Measurements from ENCODE around the gene CCS. TPM values are rescaled to one million over a fixed set of nuclear protein-coding genes. Genes with fewer than 3 reads are reported as not detected.

Gene CCS
- total and polyA plus RNA-seq, 2 of the 4 experiments (the other 2 are of a cell fraction) = 20.1 to 53.0 TPM

DNA sequence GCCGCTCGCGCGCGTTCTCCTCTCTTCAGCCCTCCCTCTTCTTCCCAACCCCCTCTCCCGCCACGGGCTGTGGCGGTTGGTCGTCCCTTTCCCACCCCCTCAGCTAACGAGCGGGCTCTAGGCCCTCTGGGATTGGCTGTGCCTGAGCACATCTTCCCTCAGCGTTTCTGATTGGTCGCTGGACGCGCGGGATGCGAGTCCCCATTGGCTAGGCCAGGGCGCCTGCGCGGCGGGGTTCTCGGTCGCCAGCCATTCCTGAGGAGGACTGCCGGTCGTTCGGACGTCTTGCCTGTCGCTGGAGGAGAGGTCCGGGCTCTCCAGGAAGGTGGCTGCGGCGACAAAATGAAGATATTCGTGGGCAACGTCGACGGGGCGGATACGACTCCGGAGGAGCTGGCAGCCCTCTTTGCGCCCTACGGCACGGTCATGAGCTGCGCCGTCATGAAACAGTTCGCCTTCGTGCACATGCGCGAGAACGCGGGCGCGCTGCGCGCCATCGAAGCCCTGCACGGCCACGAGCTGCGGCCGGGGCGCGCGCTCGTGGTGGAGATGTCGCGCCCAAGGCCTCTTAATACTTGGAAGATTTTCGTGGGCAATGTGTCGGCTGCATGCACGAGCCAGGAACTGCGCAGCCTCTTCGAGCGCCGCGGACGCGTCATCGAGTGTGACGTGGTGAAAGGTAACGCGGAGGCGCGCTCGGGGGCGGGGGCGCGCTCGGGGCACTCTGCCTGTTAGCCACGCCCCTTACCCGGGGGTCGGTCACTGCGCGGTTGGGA, 23.6 kb downstream of the CCS start, which contains the start of gene RBM14:
Gene RBM14, plus strand, starts transcription at position 252 of the 776 bp plus-strand sequence. Its CDS starts 91 bp downstream, at position 343.
- peak within 1 kb of the TSS; percentile 86 for H2BK5ac ChIP-seq (ENCODE audit: low read depth, low read length, poor library complexity, severe bottlenecking)
- peaks cover 6% of the 10 kb centered on the region for H3K9me1 ChIP-seq (ENCODE audit: insufficient read depth, low read length)
- H3K18ac ChIP-seq (ENCODE audit: low read depth, low read length) = peak within 1 kb of the TSS; percentile 16; the same call in 1 of the 2 replicates
- H2AK5ac ChIP-seq (ENCODE audit: low read depth, low read length) = peak within 1 kb of the TSS; percentile 97
- H4K5ac ChIP-seq (ENCODE audit: low read depth, low read length) = peak within 1 kb of the TSS; percentile 66
- peak within 1 kb of the TSS; percentile 84 for H3K9ac ChIP-seq (ENCODE audit: low read depth, low read length)
- H3K23ac ChIP-seq (ENCODE audit: low read depth, low read length) = peak within 1 kb of the TSS; percentile 97
- H2BK15ac ChIP-seq (ENCODE audit: low read depth, low read length) = no peak within 1 kb of the TSS
- WGBS, 2 experiments (ENCODE audit: extremely low coverage in 2 of 2, insufficient read length in 1 of 2) = 1% methylated on average over 35 of the region's 90 CpGs; no CpG with 5 or more reads in 1 of the 2 experiments
- H4K91ac ChIP-seq (ENCODE audit: insufficient read depth, low read depth, low read length) = peak within 1 kb of the TSS; percentile 92
- peak within 1 kb of the TSS; percentile 83 for H3K56ac ChIP-seq (ENCODE audit: extremely low read depth, insufficient read depth, low read length)
- peaks cover 2% of the 10 kb centered on the region; the same call in 1 of the 2 replicates for H3K4me1 ChIP-seq (ENCODE audit: control insufficient read depth, insufficient read depth, low read length)
- H4K20me1 ChIP-seq (ENCODE audit: insufficient read depth, low read length) = peaks cover 51% of the 10 kb centered on the region
- H2BK20ac ChIP-seq (ENCODE audit: low read depth, low read length) = no peak within 1 kb of the TSS
- H2AFZ ChIP-seq (replicated peaks; ENCODE audit: low read length, poor library complexity) = peak within 1 kb of the TSS; percentile 98
- H2AK9ac ChIP-seq (replicated peaks; ENCODE audit: low read depth, low read length, poor library complexity) = peak within 1 kb of the TSS; percentile 97
- no TSS peak for BruUV-seq (replicated peaks)
- ATAC-seq (ENCODE audit: low read depth) = peak; percentile 95
- TF ChIP-seq, protein P1, sequence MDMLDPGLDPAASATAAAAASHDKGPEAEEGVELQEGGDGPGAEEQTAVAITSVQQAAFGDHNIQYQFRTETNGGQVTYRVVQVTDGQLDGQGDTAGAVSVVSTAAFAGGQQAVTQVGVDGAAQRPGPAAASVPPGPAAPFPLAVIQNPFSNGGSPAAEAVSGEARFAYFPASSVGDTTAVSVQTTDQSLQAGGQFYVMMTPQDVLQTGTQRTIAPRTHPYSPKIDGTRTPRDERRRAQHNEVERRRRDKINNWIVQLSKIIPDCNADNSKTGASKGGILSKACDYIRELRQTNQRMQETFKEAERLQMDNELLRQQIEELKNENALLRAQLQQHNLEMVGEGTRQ (IDR thresholded peaks at IDR 0.05; ENCODE audit: low read depth, low read length) = peak; percentile 5; the same call in 1 of the 2 replicates
- TF ChIP-seq MXI1 (IDR thresholded peaks at IDR 0.05; ENCODE audit: borderline replicate concordance, low read depth, low read length) = peak; percentile 62; the same call in 1 of the 2 replicates
- no peak for TF ChIP-seq SMC3 (IDR thresholded peaks at IDR 0.05; ENCODE audit: low read depth, low read length)
- peak; percentile 60; the same call in 1 of the 2 replicates for TF ChIP-seq BHLHE40 (IDR thresholded peaks at IDR 0.05; ENCODE audit: low read depth, low read length)
- peak; percentile 99 for TF ChIP-seq POLR2A (IDR thresholded peaks at IDR 0.05; ENCODE audit: low read depth, low read length)
- TF ChIP-seq MAZ (IDR thresholded peaks at IDR 0.05; ENCODE audit: borderline replicate concordance, low read depth, low read length) = peak; percentile 91
- TF ChIP-seq FOS (IDR thresholded peaks at IDR 0.05; ENCODE audit: low read depth, low read length) = peak; percentile 40; the same call in 1 of the 2 replicates
- TF ChIP-seq, protein P2, sequence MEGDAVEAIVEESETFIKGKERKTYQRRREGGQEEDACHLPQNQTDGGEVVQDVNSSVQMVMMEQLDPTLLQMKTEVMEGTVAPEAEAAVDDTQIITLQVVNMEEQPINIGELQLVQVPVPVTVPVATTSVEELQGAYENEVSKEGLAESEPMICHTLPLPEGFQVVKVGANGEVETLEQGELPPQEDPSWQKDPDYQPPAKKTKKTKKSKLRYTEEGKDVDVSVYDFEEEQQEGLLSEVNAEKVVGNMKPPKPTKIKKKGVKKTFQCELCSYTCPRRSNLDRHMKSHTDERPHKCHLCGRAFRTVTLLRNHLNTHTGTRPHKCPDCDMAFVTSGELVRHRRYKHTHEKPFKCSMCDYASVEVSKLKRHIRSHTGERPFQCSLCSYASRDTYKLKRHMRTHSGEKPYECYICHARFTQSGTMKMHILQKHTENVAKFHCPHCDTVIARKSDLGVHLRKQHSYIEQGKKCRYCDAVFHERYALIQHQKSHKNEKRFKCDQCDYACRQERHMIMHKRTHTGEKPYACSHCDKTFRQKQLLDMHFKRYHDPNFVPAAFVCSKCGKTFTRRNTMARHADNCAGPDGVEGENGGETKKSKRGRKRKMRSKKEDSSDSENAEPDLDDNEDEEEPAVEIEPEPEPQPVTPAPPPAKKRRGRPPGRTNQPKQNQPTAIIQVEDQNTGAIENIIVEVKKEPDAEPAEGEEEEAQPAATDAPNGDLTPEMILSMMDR (conservative IDR thresholded peaks at IDR 0.05; ENCODE audit: low read depth, low read length) = no peak
- TF ChIP-seq CEBPB (IDR thresholded peaks at IDR 0.05; ENCODE audit: low read depth, low read length) = no peak
- TF ChIP-seq, protein P3, sequence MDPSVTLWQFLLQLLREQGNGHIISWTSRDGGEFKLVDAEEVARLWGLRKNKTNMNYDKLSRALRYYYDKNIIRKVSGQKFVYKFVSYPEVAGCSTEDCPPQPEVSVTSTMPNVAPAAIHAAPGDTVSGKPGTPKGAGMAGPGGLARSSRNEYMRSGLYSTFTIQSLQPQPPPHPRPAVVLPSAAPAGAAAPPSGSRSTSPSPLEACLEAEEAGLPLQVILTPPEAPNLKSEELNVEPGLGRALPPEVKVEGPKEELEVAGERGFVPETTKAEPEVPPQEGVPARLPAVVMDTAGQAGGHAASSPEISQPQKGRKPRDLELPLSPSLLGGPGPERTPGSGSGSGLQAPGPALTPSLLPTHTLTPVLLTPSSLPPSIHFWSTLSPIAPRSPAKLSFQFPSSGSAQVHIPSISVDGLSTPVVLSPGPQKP (IDR thresholded peaks at IDR 0.05; ENCODE audit: borderline replicate concordance, low read depth, low read length) = no peak
- TF ChIP-seq NFE2L2 (IDR thresholded peaks at IDR 0.05; ENCODE audit: low read depth, low read length) = peak; percentile 7; the same call in 1 of the 2 replicates
- TF ChIP-seq CHD1 (IDR thresholded peaks at IDR 0.05; ENCODE audit: low read depth, low read length) = 0 out of 2 replicates have a peak, but pooled peaks have one; percentile 67
- H4K8ac ChIP-seq (ENCODE audit: low read depth in 2 of 2, low read length in 2 of 2) = peak within 1 kb of the TSS; percentile 87 to 96
- ChIA-PET CTCF (interaction anchor here (0.7 kb wide), 1 partner anchor 20 kb away, joined by 3 read pairs; no protein-coding TSS in a partner anchor), POLR2A (ENCODE audit: unreplicated experiment) (interaction anchor here (0.5 to 1.6 kb wide), 6 partner anchors 9 to 110 kb away, joined by 3 to 14 read pairs (median 6); partner anchors contain the start of gene RBM4)
- dilution Hi-C loops (cut with HindIII; ENCODE audit: low sequenced_read_pairs, unreplicated experiment) = no loop called here
- H3K4me2 ChIP-seq (ENCODE audit: low read depth, low read length) = peak within 1 kb of the TSS; percentile 97
- in situ Hi-C loops (cut with MboI; ENCODE audit: low sequenced_read_pairs) = no loop called here
- no peaks in the 10 kb centered on the region for H3K27me3 ChIP-seq (ENCODE audit: control insufficient read depth, insufficient read depth, low read length)
- H3K36me3 ChIP-seq (ENCODE audit: control insufficient read depth, insufficient read depth, low read length) = peaks cover 6% of the 10 kb centered on the region; the same call in 1 of the 2 replicates
- intact Hi-C loops (cut with micrococcal nuclease) = loop anchor here (2.0 kb wide), 1 partner anchor 22 kb away; the partner anchor contains the start of gene RBM4
- peak within 1 kb of the TSS; percentile 65 for H3K4me3 ChIP-seq (ENCODE audit: insufficient read depth, low read depth, low read length)
- H3K79me1 ChIP-seq (ENCODE audit: low read depth in 1 of 2, low read length in 2 of 2) = peaks cover 5 to 47% of the 10 kb centered on the region in 2 experiments; a peak in 3 of 4 replicates
- H3K4ac ChIP-seq (ENCODE audit: low read depth, low read length) = peak within 1 kb of the TSS; percentile 96
- peak; percentile 99 for DNase-seq
- H3K27ac ChIP-seq (ENCODE audit: insufficient read depth, low read length) = peak within 1 kb of the TSS; percentile 86
- H3K14ac ChIP-seq (replicated peaks; ENCODE audit: low read depth, low read length) = peak within 1 kb of the TSS; percentile 95
- H2BK120ac ChIP-seq (ENCODE audit: low read depth, low read length) = peak within 1 kb of the TSS; percentile 73; the same call in 1 of the 2 replicates
- no peaks in the 10 kb centered on the region for H3K9me3 ChIP-seq (ENCODE audit: control insufficient read depth, insufficient read depth, low read length)

Data from IMR-90 (cell line).